ENCODE measurements around the gene PTK7.

GRCh38 chr6:43172104-43173007 is 96.2 kb downstream of the PTK7 start:
- TF ChIP-seq CTCF (IDR thresholded peaks at IDR 0.05; ENCODE audit: control extremely low read depth in 1 of 3, insufficient read depth in 1 of 3, low read depth in 1 of 3, low read length in 3 of 3) (no peak), SIX5 (IDR thresholded peaks at IDR 0.05; ENCODE audit: low read depth, low read length) (no peak), EZH2 (IDR thresholded peaks at IDR 0.05; ENCODE audit: low read depth, low read length, severe bottlenecking) (no peak), MAFK (IDR thresholded peaks at IDR 0.05; ENCODE audit: low read depth, low read length) (no peak), CBX5 (IDR thresholded peaks at IDR 0.05; ENCODE audit: low read depth, low read length) (no peak)
